Amniotic stem cell (primary cell): Measurements from ENCODE around the gene NEURL1B.
"Not testable (repeated sequence)": the region's sequence is repeated elsewhere in the genome, so short reads cannot be mapped to it uniquely, and the experiment has no call there.

Experiments used
- DNase-seq: peaks from one replicate; lab custom pipeline; 2025; lab: John Stamatoyannopoulos, UW

NEURL1B gene

GRCh38 chr5:172695232-172696054 is 54.4 kb downstream of the NEURL1B start:
- DNase-seq: no peak

GRCh38 chr5:172696171-172696849 is 55.2 kb downstream of the NEURL1B start:
- no peak for DNase-seq

DNA sequence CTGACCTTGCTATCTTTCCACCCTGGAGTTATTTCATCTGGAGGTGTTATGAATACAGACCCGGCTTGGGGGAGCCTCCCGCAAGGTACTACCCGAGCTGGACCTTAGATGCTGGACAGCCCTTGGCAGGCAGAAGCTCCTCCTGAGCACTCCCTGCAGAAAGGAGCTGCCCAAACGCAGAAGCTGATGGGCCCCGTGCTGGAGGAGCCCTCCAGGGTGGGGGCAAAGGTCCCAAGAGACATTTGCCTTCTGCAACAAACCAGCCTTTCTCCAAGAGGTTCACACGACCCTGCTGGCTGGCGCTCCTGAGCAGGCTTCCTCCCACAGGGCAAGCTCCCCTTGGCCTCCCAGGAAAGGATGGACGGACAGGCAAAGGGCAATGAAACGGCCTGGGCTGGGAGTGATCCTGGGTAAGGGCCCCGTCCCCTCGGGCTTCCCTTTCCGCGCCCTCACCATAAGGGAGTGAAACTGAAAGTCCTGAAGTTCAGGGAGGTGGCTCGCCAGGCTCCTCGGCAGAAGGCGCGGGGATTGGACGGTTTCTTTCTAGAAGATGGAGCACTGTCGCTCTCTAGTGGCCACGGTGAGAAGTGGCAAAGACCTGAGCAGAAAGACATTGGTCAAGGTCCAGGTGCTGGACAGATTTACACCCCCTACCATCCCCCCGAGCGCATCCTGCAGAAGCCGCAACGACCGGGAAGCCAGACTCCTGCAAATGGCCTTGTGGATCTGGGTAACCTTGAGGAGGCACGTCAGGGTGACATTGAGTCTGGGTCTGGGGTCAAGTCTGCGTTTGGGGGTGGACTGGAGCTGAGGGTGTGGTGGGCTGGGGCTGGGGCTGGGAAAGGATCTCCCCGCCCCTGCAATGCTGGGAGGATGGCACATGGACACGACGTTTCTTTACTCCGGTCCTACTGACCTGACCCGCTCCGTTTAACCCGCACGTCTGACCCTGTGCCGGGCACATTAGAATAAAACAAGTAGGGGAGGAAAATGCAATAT is 56.4 kb downstream of the NEURL1B start:
- DNase-seq: peak; percentile 73

GRCh38 chr5:172699423-172699822 is 58.4 kb downstream of the NEURL1B start:
- DNase-seq: no peak

DNA sequence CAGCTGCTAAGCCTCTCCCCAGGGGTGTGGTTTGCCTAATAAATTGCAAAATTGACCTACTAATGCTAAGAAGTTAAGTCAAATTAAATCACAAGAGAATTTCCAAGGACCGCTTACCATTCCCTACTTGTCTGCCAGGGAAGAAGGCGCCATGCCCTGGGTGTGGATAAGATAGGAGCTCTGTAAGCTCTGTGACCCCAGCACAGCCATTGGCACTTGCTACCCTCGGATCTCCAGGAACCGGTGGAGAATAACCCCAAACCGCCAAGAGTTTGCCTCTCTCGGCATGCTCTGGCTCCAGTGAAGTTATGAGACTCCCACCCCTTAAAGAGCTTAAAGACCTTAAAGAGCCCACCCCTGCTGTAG is 58.9 kb downstream of the NEURL1B start:
- no peak for DNase-seq

DNA sequence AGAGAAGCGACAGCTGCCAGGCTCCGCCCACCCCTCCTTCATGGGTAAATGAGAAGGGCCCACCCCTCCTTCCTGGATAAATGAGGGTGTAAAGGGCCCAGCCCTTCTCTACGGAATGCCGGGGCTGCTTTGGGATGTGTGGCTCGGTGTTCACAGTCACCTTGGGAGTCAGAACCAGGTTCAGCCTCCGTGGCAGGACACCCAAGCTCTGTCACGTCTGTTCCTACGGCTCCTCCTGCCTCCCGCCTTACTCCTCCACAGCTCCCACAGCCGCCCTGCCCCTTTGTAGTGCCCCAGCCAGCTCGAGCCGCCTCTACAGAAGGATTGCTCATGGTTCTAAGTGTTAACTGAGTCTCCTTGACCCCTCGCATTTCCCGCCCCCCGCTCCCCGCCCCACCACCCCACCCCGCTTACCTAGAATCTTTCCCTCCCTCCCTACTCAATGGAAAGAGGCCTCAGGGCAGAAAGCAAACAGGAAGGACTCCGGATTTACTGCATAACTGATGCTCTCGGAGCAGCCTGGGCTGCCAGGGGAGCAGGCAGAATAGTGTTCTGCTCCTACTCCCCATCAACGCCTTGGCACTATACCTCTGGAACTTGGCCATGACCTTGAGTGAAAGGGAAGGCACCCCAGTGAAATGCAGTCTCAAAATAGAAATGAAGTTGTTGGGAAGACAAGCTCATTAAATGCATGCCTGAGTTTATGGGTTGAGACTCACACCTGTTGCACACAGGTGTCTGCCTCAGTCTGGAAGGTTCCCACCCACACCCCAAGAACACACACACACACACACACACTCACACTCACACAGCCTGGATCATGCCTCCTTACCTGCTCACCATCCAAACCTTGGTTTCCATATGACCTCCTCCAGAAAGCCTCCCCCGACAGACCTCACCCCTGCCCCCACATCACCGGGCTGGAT is 59.6 kb downstream of the NEURL1B start:
- no peak for DNase-seq

GRCh38 chr5:172701291-172701656 is 60.2 kb downstream of the NEURL1B start:
- no peak for DNase-seq

DNA sequence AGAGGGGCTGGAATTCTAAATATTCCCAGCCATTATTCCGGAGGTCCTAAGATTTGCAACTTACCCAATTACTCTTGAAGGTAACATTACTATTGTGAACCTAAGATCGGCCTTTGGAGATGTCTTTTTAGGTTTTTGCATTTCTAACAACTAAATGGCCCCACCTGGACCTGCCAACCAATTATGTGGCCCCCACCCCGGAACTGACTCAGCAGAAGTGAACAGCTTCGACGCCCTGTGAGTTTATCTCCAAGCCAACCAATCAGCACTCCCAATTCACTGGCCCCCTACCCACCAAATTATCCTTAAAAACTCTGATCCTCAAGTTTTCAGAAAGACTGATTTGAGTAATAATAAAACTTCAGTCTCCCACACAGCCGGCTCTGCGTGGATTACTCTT is 62.9 kb downstream of the NEURL1B start:
- DNase-seq: no peak

GRCh38 chr5:172705576-172706084 is 64.6 kb downstream of the NEURL1B start:
- DNase-seq: no peak

DNA sequence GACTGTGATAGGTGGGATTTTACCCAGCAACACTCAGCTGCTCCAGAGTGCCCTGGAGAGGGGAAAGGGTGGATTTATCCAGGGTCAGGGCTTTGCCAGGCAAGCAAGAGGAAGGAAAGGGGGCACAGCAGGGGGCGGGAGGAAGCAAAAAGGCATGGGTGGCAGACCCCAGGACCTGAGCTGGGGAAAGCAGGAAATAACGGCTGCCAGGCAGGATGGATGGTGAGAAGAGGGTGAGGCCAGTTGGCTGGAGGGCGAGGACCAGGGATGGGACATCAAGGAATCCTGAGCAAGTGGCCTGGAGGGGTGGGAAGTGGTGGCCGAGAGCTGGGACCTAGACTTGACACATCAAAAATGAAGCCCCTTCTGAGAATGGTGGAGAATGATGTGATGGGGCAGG is 65.7 kb downstream of the NEURL1B start:
- no peak for DNase-seq

- DNase-seq: peak; percentile 66
Measured at GRCh38 chr5:172707285-172708182, 66.5 kb downstream of the NEURL1B start.

GRCh38 chr5:172708183-172708505 is 67.1 kb downstream of the NEURL1B start:
- no peak for DNase-seq

DNA sequence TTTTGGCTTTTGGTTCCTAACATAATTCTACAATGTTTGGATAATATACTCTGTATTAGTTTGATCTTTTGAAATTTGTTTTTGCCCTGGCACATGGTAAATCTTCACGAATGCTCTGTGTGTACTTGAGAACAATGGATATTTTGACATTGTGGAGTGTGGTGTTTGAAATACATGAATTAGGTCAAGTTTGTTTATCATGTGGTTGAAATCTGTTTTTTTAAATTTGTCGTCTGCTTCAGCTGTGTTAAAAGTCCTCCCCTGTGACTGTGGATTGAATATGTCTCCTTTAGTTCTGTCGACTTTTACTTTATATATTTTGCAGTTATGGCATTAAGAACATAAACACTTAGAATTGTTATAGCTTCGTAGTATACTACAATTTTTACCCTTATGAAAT is 69.6 kb downstream of the NEURL1B start:
- no peak for DNase-seq

DNA sequence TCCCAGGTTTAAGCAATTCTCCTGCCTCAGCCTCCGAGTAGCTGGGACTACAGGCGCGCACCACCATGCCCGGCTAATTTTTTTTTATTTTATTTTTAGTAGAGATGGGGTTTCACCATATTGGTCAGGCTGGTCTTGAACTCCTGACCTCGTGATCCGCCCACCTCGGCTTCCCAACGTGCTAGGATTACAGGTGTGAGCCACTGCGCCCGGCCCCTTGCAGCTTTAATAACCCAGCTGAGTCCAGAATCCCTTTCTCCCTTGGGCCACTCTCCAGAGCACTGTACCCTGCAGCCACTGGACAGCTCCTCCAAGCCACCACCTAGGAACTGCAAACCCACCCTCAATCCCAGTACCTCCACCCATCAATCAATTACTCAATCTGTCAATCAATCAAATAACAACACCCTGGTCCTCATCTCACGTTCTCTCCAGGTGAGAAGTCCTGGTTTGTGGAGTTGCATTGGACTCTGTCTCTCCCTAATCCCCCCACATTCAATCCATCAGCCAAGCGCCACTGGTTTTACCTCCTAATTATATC is 70.3 kb downstream of the NEURL1B start:
- not testable (repeated sequence) for DNase-seq

GRCh38 chr5:172712610-172713009 is 71.5 kb downstream of the NEURL1B start:
- no peak for DNase-seq

DNA sequence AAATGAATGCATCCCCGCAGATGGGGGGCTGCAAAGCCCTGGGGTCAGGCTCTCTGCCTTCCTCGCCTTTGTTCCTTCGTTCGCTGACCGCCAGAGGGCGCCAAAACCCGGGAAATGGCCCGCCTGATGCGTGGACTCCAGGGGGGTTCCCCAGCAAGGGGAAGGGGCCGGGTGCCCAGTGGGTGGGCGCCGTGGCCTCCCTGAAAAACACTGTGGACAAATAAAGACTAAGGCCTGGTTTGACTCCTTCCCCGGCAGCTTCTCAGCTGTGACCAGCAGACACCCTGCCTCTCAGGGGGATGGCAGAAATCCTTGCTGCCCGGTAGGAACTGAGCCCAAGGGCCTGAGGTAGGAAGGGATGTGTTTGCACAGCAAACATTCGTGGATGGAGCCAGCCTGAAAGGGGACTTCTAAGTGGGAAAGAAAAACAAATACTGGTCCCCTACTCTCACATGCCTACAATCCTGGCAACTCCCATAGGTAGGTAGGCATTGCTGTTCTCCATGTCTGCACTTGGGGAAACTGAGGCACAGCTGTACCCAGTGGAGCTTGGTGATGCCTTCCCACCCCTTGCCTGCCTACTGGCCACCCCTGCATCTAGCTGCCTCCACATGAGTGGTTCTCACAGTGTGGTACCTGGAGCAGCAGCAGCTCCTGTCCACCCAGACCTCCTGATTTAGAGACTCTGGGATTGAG is 72.2 kb downstream of the NEURL1B start:
- peak; percentile 9 for DNase-seq

DNA sequence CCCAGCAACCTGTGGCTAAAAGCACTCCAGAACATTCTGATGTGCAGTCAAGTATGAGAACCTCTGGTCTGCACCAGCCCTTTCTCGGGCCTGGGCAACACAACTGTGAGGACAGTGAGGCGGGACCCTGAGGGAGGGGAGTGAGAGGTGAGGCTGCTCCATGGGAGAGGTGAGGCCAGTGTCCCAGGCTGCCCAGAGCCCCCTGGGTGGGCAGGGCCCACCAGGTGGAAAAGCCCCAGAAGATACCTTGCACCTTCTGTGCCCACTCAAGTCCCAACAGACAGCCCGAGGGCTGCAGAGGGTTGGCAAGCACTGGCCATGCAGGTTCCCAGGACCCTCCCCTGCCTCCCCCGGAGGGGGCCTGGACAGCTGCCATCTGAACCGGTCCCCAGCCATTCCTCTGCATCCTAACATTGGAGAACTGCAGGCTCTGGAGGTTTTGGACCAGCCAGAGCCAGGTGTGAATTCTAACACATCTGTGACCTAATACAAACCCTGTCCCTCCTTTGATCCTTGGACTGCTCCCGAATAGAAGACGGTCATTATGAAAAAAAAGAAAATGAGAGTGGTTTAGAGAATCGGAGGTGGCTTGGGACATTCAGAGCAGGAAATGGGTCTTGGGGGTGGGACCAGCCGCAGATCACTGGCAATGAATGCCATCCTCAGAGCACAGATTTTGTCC is 72.9 kb downstream of the NEURL1B start:
- no peak for DNase-seq
